ENCODE data around the gene CA12.

The CA12 gene

DNA sequence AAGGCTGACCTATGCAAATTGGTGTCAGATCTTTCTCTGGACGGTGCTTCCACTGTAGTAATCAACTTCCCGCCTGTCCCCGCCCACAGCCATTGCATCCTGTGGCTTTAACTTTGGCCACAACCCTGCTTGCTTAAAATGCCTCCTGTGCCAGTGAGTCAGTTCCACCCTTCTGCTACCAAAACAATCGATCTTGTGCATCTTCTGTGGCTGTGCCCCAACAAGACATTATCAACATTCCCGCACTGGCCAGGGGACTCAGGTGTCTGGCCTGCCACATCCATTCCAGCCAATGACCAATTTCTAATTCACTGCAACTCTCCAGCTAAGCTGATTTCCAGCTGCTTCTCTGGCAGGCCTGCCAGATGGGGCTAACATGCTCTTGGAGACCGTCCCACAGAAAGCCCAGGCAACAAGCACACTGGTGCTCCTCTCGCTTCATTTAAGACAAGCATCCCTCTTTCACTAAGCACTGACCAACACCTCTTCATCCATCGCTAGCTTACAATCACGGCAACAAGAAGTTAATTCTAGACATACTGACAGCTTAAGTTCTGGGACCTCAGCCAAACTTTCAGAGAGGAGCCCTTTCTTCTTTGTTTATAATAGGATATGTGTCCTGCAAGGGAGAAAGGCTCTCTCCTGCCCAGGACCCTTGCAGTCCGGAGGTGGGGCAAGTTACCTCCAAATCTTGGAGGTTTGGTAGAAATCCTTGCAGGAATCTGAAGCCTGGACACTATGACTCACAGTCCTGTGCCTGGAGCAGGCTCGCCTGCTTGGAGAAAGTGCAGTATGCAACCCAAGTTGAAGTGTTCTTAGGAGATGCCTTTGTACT, 6.7 kb downstream of the CA12 start:
- no peak for DNase-seq

DNA sequence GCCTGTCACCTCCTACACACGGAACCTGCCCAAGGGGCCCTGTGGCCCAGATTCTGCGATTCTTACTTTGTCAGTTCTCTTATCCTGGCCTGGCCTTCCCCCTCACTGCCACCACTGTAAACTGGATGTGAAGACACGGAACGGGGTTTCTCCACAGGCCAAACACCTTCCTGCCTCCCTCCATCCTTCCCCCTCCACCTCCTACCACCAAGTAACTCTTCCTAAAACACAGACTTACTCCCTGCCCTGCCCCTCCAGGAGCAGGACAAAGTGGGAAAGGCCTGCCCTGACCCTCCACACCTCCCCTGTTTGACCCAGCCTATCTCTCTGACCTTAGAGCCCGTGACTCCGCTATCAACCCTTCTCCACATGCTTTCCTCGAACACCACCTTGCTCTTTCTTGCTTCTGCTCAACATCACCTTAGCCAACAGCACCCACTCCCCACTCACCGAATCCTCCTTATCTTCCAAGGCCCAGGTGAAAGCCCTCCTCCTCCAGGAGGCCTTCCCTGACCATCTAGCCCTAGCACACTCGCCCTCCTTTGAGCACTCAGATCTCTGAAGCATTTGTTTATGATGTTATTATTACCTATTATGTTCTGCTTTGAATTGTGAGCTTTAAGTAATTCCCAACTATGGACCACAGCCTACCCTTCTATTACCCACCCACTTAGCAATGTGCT, 7.6 kb downstream of the CA12 start:
- DNase-seq = no peak

DNA sequence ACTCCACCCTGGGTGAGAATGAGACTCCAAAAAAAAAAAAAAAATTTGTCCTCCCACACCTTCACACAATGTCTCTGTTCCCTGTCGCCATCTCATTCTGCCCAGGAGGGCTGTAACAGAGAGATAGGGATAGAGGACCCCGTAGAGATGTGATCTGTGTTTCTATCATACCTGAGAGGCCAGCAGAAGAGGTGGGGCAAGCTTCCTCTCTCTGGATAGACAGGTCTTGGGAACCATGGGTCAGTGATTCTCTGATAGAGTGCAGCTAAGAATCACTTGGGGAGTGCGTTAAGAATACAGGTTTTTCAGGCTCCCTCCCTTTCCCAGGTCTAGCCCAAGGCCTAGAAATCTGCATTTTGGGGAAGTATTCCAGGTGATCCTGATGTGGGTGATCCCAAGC, 8.3 kb downstream of the CA12 start:
- no peak for DNase-seq

DNA sequence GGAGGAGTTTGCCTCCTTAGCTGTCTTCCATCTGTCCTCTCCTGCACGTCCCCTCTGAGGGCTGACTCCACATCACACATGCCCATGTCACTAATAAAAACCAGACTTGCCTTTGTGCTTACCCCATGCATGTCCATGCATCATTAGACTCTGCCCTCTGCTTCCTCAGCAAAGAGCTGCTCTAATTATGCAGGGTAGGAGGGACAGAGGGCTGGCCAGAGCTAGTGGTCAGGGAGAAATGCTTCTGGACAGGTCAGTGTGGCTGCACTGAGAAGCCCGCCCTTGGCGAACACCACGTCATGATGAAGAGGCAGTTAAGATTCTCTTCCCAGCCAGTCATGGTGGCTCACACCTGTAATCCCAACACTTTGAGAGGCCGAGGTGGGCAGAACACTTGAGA, 8.9 kb downstream of the CA12 start:
- no peak for DNase-seq

DNA sequence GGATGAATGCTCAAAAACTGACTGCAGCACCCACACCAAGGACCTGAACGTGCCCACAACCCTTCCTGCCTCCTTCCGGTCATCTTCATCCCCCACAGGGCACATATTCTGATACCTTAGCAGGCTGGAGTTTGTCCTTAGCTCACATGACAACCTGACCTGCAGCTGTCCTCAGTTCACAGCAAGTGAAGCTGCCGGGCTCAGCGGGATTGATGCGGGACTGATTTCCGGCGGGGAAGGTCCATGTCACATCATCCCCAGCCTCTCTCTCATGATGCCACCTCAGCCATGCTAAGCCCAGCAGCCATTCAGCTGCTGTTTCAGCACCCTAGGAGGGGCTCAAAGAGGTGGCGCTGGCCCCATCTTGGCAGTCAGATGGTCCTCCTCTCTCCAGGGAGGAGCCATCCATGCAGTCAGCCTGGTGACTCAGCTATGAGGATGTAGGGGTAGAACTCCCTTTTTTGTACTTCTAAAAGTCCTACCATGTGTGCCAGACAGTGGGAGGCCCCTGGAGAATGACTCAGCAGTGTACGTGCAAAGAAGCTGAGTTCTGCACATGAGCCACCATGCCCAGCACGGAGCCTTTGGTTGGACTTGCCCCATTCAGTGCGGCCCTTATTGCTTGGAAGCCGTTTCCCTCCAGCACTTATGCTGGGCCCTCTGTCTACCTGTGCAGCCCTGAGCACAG, 9.5 kb downstream of the CA12 start:
- DNase-seq = no peak

DNA sequence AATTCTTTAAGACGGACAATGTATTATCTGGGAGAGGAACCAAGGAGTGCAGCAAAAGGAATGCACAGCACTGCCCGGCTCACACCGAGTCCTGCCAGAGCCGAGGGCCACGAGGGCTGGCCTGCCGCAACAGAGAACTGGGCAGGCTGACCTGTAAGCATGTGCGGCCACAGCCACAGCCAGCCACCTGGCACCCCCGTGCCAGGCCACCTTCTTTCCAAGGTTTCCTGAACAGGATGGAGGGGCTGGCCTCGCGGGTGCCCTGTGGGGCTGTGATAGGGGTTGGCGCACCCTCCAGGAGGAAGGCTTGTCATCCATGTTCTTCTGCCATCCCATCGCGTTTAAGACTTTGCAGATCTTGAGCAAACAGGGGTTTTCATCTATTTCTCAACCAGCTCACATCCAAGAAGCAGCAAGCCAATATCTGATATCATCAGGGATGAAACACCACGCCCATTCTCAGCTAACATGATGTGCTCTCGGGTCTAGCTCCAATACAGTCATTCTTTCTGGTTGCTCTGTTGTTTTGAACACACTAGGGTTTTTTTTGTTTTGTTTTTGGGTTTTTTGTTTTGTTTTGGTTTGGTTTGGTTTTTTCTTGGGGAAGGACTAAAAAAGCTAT, 10.2 kb downstream of the CA12 start:
- no peak for DNase-seq

DNA sequence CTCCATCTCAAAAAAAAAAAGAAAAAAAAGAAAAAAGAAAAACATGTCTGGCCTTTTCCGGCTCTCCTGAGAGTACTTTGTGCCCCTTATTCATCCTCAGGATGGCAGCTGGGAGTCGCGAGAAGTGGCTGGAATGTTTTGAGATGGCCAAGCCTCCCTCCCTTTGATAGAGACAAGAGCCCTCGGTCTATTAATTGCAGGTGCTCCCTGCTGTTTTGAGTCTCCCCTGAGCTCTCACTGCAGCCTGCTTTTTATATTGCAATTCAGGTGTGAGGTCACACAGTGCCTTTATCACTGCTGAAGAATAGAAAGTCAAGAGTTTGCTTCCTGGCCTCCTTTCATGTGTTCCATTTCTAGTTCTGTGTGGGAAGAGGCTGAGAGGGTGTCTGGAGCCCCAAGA, 10.9 kb downstream of the CA12 start:
- DNase-seq = no peak

DNA sequence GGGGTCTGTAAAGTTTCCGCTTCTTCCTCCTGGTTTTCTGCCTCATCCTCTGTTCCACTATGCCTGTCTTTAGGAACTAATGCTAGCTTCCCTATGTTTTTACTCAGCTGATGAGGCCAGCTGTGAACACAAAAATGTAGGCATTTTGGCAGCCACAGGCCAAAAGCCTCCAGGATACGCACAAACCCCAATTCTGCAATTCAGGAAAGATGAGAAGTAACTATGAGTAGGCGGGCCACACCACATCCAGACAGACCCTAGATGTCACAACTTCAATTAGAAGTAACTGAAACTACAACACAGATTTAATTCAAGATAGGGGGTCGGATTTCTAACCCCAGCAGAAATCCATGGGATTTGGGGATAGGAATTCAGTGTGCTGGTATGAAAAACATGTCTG, 11.9 kb downstream of the CA12 start:
- DNase-seq = no peak

DNA sequence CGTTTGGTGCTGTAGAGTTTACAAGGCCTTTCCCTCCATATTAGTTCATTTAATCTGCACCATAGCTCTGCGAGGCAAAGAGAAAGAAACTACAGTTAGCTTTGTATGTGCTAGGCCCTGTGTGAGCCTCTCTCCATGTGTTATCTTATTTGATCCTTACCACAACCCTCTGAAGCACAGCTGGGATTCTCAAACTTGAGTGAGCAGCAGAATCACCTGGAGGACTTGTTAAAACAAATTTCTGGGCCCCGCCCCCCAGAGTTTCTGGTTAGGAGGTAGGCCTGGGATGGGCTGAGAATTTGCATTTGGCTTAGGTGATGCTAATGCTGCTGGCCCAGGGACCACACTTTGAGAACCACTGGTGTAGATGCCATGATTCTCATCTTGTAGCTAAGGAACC, 12.3 kb downstream of the CA12 start:
- no peak for DNase-seq

DNA sequence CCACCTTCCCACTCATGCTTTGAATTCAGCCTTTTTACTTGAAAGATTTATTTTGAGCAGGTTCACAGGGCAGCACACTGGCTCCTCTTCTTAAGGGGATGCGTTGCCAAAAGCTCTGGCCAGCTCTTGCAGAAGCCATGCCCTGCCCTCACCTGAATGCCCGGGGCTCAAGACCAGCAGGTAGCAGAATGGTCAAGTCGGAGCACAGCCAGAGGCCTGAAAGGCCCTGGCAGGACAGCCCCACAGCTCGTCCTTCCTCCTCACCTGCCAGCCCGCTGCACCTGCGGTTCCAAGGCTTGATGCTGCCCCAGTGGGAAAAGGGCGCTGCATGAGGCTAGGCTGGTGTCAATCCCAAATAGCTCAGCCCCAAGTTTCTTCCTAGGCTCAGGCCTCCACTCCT, 13.1 kb downstream of the CA12 start:
- no peak for DNase-seq

DNA sequence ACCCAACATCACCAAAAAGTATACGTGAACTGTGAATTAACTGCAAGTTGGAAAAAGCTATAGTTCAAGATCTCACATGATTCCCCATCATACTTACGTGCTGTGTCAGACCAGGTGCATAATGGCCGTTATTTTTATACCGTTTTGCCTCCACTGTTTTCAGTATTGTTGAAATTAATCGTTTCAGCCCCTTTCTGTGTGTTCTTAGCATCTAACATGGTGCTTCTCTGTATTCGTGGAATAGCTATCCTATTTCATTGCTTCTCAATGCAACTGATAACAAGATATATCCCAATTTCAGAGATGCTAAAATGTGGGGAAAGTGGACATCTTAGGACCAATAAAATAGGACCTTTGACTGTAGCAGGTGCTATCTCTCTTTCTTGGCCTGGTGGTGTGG, 13.7 kb downstream of the CA12 start:
- no peak for DNase-seq

DNA sequence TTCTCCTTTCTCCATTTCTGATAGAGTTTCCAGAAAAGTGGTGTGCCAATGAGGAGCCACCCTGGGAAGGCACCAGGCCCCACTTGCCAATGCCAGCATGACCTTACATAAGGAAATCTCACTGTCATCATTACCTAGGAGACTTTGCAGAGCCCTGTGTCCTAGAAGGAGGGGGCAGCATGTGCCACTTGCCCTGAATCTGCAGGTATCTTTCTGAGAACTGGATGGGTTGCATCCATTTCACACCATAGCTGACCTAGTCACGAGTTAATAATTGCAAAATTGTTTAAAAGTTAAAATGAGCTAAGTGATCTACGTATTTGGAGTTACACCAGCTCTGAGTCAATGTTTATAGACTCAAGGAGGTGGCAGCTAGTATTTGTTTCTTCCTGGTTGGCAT, 14.3 kb downstream of the CA12 start:
- no peak for DNase-seq

DNA sequence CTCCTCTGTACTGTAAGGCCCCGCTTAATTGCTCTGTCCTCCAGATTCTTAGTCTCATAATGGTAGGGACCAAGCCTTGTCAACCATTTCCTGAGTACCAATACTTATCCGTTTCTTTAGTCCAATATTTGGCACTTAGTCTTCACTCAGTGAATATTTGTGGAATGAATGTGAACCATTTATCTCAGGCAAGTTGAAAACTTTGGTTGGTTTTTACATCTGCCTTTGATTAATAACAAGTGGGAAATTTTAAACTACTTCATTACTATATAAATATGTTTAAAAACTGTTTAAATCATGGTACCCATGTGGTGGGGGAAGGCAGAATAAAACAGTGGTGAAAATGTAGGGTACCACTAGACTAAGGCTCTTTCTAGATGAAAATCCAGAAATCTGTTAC, 15.2 kb downstream of the CA12 start:
- DNase-seq = no peak

DNA sequence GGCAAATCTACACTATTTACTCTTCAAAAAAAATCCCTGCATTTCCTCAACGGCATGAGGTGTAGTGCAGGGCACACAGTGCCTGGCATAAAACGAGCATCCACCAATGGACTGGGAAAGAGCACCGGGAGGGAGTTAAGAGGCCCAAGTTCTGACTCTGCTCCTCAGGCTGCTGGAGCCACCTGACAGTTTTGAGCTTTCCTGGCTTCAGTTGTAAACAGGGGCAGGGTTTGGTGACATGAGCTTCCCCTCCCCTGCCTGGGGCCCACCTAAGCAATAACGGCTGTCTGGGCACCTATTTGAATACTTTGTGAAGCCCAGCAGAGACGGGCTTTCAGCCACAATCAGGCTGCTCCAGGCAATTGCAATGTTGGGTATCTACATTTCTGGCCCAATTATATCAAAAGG, 16.4 kb downstream of the CA12 start:
- no peak for DNase-seq

DNA sequence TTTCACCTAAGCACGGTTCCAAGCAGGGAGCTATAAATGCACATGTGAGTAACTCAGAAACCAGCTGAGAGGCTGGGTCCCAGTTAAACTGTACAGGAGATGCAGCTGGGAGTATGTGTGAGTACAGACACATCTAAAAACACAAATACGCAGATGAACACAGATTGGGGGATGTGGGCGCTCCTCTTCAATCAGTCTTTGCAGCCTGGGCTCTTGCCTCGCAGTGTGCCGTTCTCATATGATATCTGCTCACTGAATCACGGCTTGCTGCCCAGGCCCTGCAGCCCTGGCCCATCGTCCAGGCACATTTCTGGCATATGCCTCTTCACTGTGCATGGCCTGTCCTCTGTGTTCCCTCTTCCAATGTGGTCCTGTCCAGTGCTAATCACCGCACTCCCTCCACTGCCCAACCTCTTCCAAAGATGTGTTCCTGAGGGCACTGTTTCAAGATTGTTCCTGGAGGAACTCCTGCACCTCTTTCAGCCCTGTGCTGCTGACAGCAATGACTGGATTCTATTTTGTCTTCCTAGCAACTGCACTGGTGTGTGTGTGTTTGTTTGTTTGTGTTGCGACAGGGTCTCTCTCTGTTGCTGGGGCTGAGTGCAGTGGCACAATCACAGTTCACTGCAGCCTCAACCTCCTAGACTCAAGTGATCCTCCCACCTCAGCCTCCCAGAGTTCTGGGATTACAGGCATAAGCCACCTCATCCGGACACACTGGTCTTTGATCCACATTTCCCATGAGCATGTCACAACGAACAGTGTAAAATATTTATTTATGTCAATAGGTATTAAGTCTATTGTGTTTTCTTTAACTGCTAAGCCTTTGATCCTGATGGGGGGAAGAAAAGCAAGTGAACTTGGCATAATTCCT, 17.0 kb downstream of the CA12 start:
- no peak for DNase-seq

DNA sequence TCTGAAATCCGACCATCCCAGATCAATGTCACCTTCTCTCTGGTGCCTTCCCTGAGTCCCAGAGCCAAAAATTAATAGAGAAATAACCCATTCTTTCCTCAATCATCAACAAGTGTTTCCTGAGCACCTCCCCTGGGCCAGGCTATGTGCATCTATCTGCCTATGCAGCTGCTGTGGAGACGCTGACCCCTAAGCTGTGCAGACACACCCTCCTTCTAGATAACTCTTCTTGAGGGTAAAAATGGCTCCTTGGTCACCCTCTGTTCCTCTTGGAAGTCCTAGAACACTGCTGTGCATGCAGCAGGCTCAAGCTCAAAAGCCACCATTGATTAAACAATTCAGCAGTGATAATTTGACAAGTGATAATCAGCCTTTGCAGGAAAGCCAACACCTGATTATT, 18.4 kb downstream of the CA12 start:
- no peak for DNase-seq

DNA sequence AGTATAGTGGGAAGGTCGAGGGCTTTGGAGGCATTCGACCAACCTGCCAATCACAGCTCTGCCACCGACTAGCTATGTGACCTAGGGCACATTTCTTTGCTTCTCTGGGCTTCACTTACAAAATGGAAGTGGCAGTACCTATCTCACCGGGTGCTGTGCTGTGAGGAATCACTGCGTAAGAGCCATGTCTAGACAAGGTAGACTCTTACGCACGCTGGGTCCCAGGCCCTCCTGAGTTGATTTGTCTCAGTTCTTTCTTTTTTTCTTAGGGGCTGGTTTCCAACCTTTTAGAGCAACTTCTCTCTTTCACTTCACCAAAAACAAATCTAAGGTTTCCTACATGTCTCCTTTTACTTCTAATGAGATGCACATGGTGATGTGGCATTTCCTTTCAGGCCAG, 18.8 kb downstream of the CA12 start:
- DNase-seq = no peak

DNA sequence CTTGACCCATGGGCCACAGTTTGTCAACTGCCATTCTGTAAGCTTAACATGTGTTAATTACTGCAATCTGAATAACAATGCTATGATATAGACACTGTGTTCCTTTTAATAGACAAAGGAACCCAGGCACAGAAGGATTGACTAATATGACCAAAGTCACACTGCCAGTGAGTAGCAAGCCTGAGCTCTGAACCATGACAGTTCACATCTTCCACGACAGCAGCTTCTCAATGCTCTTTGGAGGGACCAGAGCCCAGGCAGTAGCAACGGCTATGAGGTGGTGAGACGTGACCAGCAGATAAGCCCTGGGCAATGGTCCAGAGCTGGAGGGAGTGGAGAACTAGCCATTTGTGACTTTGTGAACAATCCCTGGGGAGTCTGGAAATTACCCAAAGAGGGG, 19.4 kb downstream of the CA12 start:
- no peak for DNase-seq

DNA sequence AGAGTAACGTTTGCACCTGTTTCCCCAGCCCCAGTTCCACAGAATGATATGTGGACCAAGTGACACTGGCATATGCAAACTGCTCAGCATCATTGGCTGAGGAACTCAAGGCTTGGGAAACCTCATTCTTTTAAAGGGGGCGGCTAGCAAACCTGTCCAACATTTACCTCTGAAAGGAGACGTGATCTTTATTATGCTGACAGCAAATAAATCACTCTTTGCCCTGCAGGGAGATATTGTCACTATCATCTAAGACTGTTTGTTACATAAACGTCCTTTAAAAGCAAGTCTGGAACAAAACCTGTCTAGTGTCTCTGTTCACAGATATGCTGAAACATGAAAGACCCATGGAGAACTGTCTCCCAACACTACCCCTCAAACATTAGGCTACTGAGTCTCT, 21.5 kb downstream of the CA12 start:
- DNase-seq = no peak

DNA sequence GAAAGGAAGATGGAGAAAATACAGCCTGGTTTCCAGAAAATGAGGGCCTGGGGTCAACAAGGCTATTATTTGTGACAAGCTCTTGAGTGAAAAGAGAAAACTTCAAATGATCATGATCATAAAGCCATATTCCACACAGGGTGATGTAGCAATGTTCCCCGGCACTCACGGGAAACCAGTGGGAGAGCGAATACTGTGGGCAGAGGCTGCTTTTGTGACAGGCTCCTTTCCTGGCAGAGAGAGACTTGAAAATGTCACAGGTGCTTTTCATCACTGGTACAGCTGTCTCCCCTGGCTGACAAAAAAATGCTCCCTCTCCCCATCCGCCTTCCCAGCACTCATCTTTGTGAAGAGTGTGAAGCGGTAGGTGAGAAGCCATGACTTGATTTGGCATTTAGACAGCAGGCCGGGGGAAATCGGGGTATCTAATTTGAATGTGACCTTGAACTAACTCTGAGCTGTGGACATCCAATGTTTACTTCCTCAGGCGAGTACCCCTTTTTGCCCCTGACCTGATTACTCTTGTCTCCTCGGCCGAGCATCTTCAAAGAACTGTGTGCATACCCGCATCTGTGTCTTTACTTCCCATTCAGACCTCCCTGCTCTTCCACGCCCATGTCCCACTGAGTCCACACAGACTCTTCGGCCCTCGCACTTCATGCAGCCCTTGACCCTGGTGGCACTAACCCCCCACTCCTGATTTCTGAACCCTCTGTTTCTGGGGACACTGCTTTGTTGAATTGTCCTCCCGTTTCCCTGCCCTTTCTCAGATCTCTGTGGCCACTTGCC, 23.2 kb downstream of the CA12 start:
- no peak for DNase-seq

DNA sequence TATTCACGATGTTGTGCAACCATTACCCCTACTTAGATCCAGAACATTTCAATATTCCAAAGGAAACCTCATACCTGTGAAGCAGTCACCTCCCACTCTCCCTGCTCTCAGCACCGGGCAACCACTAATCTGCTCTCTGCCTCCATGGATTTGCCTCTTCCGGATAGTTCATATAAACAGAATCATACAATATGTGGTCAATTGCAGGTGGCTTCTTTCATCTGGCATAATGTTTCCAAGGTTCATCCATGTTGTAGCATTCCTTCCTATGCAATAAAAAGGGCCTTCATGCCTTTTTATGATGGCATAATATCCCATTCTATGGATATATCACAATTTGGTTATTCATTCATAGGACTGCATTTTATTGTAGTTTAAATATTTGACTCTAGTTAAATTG, 23.9 kb downstream of the CA12 start:
- DNase-seq = no peak

DNA sequence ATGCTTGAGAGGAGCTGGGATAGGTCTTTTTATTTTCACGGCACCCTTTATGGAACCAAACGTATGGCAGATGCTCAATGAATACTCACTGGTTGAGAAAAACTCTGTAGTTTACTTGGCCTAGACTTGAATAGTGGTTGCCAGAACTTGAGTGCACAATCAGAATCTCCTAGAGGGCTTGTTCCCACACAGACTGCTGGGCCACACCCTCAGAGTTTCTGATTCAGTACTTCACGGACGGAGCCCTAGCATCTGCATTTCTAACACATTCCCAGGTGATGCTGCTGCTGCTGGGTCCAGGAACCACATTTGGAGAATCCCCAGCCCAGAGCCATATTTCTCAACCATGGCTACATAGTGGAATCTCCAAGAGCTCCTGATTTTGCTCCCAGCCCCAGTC, 24.6 kb downstream of the CA12 start:
- DNase-seq = no peak

All from NCI-H1930 (cell line).